Activated naive CD4-positive, alpha-beta T cell treated with anti-CD3 and anti-CD28 coated beads, Interleukin-2, amount 50 U/mL, for 16 hours (primary cell): ENCODE data around the gene SIGLEC12.
A peak's percentile ranks its signal among the peaks of the same experiment; 100 is the strongest.
"Not testable (repeated sequence)": the region's sequence is repeated elsewhere in the genome, so short reads cannot be mapped to it uniquely, and the experiment has no call there.

Experiments used
- DNase-seq: peaks from one replicate; pipeline ENCODE4 v3.0.0-alpha.2; 2020

SIGLEC12 gene

DNA sequence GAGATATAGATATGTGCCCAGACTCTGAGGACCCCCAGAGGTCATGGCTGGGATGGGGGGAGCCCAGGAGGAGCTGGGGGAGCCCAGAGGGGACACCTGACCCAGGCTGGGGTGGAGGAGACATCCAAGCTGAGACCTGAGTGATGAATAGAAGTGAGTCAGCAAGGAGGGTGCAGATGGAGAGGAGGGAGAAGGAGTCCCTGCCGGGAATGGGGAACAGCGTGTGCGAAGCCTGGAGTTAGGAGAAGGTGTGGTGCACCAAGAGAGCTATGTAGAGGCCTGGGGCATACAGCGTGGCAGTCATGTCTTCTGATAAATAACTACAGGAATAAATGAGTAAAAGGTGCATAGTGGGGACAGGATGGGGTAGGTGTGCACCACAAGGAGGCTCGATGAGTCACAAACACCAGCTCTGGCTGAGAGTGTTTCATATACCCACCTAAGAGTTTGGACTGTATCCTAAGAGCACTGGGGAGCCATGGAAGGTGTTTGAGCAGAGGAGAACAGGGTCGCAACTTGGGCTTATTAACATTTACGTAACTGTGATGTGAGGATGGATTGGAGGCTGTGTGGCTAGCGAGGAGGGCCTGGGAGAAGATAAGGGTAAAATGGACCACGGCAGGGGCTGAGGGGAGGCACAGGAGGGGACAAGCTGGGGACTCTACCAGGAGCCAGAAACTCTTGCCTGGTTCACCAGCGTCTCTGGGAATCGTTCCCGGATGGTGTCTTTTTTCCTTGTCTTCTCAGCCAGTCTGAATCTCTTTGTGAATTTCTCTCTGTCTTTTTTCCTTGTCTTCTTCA is 21.9 kb downstream of the SIGLEC12 start:
- DNase-seq = no peak

DNA sequence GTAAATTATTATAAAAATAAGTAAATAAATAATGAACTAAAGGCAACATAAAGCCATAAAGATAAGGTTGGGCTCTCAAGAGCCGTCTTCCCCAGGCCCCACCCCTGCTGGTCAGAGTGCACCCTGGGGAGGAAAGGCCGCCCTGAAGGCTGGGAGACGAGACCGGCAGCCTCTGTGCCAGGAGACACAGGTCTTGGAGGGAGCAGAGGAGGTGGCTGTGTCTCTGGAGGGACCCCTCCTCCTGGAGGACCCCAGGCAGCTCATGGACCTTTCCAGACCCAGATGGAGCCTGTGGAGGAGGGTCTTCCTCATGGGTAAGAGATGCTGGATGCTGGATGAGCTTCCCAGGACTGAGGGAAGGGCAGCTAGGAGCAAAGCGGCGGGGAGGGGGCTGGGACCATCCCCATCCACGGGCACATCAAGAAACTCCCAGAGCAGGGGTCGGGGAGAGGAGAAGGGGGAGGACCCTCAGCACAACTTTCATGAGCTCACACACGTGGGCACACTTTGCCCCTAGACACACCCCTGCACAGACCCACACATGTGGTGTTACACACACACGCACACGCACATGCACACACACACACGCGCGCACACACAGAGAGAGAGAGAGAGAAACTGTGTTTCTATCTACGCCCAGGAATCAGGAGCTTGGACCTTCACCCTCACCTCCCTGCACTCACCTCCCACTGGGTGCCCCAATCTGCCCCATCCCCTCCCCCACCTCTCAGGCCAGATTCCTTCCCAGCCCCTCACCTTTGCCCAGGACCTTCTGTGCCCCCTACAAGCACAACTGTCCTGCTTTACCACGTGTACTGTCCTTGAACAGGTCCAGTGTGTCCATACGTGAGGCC is 23.0 kb downstream of the SIGLEC12 start, which contains the start of gene CEACAM18:
Gene CEACAM18, plus strand, starts transcription at position 159 of the 854 bp plus-strand sequence.
- no peak for DNase-seq

DNA sequence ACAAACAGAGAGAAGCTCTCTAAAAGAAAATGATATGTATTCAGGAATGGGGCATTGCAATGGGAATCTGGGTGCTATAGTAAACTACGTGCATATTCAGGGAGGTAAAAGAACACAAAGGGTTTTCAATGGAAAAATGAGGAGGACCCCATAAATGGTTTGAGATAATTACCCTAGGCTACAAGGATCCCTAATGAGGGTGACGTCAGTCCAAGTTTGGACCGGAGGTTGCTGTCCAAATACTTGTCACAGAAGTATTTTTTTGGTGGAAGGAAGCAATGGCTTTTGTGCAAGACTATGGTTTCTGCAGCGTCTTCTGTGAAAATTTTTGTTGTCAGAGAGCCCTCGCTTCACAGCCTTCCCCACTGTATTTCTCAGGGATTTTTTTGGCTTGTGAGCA is 24.3 kb downstream of the SIGLEC12 start:
- no peak for DNase-seq

DNA sequence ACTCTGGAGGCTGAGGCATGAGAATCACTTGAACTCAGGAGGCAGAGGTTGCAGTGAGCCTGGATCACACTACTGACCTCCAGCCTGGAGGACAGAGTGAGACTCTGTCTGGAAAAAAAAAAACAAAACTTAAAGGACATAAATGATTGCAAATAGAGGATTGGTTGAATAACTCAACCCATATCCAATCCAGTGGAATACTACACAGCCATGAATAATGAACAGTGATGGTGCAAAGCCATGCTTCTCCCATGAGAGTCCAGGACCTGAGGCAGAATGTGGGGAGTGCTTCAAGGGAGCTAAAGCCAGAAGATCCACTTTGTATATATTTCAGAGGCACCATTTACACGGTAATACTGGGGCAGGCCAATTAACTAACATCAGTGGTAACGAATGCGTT is 25.4 kb downstream of the SIGLEC12 start:
- no peak for DNase-seq

DNA sequence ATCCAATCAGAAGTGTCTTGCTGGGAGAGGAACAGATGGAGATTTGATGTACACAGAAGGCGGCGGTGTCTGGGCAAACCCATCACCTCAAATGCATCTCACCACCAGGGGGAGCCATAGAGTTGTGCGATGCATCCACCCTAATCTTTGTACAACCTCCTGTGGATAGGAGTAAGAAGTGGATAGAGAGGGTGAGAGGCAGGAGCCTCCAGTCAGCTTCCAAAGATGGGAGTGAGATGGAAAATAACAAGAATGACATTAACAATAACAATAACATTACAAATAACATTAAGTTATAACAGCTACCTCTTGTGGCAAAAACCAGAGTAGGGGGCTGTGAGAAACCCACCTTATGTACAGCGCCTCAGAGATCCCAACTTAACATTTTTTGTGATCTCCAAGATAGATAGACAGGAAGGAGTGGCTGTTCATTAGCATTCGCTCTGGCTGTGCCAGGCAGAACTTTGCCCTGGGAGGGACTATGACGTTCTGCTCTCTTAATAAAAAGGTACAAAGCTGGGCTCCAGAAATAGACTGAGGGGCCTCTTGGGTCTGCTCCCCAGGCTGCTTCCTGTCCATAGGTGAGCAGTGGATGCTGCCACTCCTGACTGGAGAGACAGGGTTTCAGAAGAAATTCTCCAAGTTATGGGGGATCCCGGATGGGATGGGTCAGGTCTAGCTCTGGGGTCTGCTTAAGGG is 28.4 kb downstream of the SIGLEC12 start:
- DNase-seq = peak; percentile 84

DNA sequence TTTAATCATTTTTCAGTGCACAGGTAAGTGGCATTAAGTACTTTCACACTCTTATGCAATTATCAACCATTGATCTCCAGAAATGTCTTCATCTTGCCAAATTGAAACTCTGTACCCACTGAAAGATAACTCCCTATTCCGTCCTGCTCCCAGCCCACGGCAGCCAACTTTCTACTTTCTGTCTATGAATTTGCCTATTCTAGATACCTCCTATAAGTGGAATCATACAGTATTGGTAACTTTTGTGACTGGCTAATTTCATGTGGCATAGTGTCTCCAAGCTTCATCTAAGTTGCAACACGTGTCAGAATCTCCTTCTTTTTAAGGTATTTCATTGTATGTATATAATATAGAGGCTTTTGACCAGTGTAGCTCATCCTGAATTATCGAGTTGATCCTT is 29.0 kb downstream of the SIGLEC12 start:
- no peak for DNase-seq

DNA sequence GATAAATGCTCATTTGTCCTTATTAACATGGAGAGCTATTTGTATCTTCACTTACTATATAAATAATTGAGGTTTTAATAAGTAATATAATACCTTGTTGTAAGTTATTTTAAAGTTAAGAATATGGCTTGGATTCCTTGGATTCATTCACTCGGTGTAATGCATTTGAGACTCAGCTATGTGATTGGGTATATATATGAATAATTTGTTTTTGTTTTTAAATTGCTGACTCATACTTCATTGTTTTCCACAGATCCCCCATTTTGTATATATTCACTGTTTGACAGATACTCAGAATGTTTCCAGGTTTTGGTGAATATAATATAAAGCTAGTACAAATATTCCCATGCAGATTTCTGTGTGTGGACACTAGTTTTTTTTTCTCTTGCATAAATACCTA is 30.1 kb downstream of the SIGLEC12 start:
- DNase-seq = no peak

DNA sequence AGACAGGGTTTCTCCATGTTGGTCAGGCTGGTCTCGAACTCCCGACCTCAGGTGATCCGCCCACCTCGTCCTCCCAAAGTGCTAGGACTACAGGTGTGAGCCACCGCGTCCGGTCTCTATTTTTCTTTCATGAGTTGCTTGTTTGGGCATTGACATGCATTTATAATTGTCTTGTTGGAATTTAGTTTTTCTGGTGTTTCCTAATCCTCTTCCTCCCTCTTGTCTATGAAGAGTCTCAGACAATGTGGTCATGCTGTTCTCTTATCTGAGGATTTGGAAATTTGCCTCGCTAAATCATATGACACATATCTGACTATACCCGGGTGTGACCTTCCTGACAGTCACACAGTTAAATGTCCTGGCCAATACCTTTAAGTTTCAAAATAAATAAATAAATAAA is 30.6 kb downstream of the SIGLEC12 start:
- DNase-seq = no peak

DNA sequence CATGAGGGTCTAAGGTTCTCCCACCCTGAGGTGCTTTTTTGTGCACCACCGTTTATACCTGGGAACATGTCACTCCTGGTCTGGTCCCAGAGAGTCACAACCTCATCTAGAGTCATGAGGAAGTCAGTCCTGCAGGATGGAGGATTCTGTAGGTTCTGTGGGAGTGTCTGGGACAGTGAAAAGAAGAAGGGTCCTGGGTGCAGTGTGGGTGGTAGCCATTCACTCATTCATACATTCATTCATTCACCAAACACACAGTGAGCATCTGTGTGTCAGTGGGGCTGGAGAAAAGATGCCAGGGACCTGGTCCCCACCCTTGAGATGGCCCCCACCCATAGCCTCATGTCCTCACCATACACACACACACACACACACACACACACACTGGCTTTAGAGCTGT is 32.0 kb downstream of the SIGLEC12 start:
- DNase-seq = no peak

DNA sequence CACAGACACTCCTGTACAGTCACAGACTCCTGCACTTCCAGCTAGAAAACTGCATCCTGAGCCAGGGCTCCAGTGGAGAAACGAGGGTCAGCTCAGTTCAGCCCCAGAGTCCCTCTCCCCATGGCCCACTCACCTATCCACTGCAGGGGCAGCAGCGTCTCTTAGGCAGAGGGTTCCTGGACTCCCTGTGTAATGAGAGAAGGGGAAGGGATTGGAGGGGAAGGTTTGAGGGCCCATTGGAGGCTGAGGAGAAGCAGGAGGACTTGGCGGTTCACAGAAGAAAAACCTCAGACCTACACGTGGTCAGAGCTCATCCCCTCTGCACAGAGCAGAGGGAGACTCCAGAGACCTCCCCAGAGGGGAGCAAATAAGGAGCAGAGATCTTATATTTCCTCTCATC is 32.4 kb downstream of the SIGLEC12 start:
- DNase-seq = no peak

DNA sequence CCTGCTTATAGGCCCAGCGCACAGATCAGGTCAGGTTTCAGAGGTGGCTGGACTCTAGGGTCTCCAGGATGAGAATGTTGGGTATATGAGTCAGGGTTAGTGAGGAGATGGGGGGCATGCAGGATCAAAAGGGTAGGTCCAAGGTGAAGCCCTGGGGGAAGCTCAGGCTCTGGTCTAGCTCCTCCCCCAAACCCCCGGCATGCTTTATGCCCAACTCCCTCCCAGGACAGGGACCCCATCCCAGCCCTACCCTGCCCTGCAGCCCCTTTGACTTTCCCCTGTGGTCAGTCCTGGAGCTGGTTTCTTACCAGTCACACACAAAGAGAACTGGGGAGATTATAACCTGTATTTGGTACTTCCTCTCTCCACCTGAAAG is 33.1 kb downstream of the SIGLEC12 start:
- no peak for DNase-seq

DNA sequence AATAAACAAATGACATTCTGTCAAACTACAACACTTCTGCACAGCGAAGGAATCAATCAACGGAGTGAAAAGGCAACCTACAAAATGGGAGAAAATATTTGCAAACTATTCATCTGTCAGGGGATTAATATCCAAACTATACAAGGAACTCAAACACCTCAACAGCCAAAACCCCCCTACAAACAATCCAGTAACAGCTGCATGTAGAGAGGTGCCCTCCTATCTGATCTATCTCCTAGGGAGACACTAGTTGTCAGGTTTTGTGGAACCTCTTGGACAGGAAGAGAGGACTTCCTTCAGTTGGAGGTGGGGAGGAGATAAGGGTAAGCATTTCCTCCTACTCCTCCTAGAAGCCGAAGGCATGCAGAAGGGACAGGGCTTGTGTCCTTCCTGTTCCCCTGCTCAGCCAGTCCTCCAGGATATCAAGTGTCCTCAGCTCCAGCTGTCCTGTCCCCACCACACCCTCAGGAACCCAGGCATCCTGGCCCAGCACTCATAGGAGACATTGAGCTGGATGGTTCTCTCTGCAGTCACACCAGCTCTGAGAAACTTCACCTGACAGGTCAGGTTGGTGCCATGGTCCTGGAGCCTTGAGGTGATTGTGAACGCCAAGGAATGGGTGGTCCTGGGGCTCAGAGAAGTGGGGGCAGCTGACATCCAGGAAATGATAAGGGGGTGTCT is 33.6 kb downstream of the SIGLEC12 start:
- no peak for DNase-seq

DNA sequence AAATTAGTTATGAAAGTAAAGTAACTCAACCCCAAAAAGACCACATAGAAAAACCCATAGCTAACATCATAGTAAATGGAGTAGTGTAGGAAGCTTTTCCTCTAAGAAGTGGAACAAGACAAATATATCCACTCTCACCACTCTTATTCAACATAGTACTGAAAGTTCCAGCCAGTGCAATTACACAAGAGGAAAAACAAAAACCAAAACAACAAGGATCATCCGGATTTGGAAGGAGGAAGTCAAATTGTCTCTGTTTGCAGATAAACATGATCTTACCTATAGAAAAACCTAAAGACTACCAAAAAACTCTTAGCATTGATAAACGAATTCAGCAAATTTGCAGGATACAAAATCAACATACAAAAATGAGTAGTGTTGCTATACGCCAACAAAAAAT is 34.9 kb downstream of the SIGLEC12 start:
- no peak for DNase-seq

DNA sequence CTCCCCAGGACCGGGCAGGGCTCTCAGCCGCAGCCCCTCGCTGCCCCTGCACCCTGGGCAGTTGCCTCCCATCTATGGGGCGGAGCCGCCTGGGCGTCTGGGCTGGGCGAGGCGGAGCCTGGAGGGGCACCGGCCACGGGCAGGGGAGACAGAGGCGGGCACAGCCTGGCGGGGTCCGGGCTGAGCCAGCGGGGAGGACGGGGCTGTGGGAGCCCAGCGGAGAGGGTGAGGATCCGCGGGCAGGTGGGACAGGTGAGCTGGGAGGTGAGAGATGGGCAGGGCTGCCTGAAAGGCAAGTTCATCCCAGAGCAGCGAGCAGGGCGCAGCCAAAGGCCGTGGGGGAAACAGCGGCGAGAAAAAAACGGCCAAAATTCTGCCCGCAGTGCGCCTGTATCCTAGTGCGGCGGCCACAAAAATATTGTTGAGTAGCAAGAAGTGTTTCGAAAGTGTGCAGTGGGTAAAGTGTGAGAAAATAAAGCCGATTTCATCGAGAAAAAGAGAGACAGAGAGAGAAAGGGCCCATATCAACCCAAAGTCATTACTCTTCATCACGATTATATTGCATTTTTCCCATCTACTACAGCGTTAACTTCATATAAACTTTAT is 37.5 kb downstream of the SIGLEC12 start:
- not testable (repeated sequence) for DNase-seq

DNA sequence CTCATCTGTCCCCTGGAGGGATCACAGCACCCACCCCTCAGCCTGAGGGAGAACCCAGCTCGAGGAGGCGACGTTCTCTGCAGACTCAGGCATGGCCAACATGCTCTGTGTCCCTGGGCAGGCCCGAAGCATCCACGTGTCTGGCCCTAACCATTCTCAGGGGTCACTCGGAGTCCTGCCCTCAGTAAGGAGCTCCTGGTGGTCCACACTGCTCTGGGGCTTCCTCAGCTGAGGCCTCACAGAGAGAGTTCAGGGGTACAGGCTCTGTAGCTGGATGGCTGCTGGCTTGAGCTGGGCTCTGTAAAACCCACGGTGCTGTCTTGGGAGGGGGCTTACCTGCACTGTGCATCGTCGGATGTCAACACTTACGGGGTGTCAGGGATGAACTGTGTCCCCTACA is 38.9 kb downstream of the SIGLEC12 start:
- no peak for DNase-seq

DNA sequence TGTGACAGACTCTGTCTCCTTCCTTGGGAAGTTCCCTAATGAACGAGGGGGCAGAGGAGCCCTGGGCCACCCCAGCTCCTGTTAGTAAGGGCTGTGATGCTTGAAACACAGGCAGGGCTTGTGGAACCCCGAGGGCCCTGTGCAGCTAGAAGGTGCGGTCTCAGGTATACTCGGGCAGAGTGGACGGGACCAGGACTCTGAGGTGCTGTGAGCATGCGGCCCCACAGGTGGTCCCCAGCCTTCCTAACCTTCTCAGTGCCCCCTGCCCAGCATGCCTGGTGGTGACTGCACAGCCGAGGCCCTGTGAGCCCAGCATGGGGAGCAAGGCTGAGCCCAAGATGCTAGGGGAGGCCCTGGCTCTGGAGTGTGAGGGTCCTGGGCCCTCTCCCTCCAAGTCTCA is 39.3 kb downstream of the SIGLEC12 start:
- DNase-seq = no peak

DNA sequence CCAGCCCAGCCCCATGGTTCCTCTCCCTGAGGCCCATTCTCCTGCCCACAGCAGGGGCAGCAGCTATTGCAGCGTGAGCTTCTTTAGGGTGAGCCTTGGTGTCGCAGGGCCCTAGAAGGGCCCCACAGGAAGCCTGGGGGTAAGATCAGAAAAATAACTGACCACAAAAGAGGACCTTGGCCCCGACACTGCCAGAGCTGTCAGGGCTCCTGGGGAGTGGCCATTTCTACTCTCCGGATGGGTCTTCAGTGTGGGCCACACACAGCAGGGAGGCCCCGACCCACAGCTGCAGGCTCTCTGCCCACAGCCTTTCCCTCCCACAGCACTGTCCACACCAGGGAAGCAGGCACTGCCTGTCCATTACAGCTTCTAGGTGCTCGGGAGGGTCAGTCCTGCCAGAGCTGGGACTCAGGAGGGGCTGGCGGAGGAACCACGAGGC is 39.9 kb downstream of the SIGLEC12 start:
- DNase-seq = no peak

DNA sequence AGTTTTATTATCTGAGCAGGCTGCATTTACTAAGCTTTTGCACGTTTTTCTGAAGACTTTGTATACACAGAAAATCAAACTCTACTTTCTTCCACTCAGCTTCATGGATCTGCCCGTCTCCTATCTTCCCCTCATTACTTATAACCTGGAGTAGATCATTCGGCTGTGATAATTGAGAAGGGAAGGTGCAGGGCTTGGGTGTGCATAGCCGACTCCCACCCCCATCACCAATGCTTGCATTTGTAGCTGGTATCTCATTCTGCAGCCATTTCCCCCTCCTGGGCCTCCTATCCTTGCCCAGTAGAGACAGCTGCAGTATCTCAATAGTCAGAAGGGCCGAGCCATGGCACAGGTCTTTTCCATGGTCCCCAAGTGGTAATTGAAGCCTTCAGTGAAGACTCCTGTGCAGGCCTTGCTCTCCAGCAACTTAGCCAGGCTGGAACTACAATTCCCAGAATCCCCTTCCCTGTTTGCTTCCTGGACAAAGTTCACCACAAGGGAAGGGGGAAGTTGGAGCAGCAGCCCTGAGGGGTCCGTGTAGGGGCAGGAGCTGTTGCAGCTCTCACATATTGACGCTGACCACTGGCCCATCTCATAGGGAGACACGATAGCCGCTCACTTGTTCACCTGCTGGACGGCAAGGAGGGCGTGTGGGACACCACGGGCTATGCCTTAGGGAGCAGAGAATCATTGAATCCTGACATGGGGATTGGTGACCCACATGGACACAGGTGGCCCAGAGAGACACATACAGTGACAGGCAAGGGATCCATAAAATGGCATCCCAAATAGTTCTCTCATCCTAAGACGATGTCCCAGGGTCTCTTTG is 41.2 kb downstream of the SIGLEC12 start:
- no peak for DNase-seq

DNA sequence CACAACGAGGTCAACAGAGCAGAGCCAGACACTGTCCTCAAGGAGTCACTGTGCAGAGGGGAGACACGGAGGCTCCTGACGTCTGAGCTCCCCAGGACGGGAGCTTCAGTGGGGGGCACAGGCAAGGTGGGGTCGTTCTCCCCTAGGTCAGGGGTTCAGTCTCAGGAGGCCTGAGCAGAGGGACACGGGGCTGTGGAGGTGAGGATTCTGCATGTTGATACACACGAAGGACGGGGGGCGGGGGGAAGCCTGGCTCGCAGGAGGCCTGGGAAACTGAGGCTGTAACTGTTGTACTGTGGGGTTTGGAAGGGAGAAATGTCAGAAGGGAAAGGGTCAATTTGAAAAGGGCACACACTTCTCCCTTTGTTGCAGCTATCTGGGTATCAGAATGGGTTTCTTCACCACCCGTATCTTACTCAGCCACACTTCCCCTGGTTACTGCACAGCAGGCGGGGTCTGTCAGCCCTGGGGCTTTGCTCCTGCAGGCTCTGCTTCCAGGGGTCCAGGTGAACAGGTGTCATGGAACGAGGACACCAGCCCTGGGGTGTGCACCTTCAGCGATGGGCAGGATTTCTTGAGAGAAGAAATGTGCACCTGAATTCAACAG is 42.6 kb downstream of the SIGLEC12 start:
- no peak for DNase-seq

DNA sequence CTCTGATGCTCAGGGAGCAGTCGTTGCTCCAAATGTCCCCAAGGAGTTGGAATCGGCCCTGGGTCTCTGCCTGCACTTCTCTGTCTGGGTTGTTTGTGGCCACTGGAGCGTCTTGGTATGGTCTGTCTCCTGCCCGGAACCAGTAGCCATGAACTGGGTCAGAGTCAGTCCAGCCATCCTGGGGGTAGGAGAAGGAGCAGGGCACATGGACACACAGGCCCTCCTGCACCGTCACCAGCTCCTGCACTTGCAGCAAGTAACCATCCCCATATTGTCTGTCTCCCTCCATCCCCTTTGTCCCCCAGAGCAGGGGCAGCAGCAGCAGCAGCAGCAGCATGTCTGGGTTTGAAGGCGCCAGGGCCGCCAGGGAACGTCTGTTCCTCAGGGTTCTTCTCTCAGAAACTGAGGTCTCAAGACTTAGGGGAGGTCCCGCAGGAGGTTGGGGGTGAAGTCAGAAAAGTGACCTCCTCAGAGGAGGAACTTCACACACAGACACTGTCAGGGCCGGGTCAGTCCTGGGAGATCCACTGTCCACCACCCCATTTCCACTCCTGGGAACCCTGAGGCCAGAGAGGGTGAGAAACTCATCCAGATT is 43.5 kb downstream of the SIGLEC12 start, which contains the start of gene SIGLEC8:
Gene SIGLEC8, minus strand, starts transcription at position 404 of the 595 bp plus-strand sequence. Its CDS starts 67 bp downstream, at position 337.
- DNase-seq = no peak
